Measurements from ENCODE around the gene FCER1G.
A peak's percentile ranks its signal among the peaks of the same experiment; 100 is the strongest.
"Not testable (repeated sequence)": the region's sequence is repeated elsewhere in the genome, so short reads cannot be mapped to it uniquely, and the experiment has no call there.

The FCER1G gene

DNA sequence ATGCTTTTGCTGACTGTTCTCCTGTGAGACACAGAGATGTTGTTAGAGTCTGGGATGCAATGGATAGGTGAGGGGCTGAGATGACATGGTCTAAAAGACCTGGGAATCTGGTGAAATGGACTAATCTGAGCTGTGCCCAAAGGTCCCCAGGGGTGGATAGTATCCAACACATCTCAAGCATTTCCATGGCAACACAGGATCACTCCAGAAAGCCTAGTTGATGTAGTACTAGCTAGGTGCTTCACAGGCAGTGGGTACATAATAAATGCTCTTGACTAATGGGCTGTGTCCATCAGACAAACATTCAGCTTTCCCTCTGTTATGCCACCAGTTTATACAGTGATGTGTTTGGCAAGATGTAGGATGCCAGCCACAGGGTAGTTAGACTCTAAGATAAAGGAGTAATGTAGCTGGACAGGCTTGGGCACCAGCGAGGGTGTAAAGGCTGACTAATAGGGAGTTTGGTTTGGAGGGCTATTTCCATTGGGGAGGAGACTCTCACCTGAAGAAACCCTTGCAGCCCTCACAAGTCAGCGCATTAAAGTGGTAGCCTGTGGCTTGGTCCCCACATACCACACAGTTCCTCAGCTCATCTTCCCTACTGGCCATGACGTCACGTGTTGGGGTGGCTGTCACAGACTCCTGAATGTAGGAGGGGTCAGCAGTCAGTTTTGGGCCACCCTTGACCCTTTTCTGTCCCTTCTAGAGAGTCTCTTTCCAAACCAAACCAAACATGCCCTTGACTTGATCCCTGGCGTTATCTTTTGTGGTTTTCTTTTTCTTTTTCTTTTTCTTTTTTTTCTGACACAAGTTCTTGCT is 21.1 kb downstream of the FCER1G start:
- DNase-seq: no peak

DNA sequence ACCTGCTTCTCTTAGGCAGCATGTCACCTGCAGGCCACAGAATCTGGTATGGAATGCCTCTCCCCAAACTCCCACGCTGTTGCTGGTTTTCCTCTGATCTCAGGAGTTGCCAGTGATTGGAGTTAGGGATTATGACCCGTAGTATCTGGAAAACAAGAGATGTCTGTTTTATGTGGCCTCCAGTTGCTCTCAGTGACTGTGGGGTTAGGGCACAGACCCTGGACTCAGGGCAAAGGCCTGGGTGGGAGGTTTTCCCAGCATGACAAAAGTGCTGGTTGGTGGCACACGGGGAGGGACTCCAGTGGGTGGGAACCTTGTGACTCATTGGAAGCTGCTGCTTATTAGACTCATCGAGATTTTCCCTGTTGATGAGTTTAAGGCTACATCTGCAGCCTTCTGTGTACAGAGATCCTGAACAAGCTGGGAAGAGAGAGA is 23.0 kb downstream of the FCER1G start, which contains the start of gene NR1I3:
TSS of gene NR1I3 (minus strand) at position 165 of the 435 bp plus-strand sequence. CDS start 1,638 bp downstream, outside the sequence.
- DNase-seq: no peak

DNA sequence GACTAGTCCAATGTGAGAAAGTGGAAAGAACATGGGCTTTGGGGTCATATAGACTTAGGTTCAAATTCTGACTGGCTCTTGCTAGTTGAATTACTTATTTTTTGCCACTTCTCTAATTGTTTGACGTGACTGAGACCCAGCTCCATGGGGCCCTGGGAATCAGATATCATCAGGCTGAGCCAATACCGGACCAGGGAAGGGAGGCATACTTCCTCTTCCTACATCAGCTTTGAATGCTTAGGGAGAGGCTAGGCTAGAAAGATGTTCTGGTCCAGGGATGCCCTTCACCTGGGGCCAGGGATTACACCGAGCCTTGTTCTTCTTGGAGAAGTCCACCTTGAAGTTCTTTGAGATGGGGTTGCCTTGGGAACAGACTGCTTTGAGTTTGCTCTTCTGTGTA is 26.6 kb downstream of the FCER1G start:
- peak; percentile 23 for DNase-seq

DNA sequence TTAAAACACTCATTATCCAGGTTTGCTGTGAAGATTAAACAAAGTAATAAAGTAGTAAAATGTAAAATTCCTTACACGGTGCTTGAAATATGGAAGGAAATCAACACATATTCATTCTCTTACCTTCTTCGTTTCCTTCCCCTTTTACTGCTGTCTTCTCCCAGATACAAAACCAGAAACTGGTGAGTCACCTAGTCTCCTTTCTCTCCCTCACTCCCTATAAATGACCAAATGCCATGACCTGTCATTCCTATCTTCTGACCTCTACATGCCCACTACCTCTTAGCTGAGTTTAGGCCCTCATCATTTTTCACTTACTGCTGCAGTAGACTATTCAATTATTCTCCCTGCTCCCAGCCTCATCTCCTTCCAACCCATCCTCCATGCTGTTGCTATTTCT is 27.2 kb downstream of the FCER1G start:
- no peak for DNase-seq

DNA sequence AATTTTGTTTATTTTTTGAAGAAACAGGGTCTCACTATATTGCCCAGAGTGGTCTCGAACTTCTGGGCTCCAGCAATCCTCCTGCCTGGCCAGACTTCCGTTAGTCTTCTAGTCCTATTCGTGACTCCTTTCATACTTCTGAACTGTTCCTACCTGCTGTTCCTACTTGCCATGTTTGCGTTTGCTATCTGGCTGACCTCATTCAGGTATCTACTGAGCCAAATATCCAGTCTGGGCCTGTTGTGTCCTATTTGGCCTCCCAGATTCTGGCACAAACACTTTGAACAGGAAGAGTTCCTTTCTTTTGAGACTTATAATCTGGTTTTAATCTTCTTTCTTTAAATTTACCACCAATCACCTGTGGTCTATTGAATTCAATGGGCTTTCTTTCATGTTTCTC is 29.8 kb downstream of the FCER1G start:
- no peak for DNase-seq

DNA sequence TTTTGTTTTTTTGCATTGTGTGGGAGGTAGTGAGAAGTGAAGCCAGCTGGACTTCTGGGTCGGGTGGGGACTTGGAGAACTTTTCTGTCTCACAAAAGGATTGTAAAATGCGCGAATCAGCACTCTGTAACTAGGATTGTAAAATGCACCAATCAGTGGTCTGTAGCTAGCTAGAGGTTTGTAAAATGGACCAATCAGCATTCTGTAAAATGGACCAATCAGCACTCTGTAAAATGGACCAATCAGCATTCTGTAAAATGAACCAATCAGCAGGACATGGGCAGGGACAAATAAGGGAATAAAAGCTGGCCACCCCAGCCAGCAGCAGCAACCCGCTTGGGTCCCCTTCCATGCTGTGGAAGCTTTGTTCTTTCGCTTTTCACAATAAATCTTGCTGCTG is 35.0 kb downstream of the FCER1G start:
- not testable (repeated sequence) for DNase-seq

DNA sequence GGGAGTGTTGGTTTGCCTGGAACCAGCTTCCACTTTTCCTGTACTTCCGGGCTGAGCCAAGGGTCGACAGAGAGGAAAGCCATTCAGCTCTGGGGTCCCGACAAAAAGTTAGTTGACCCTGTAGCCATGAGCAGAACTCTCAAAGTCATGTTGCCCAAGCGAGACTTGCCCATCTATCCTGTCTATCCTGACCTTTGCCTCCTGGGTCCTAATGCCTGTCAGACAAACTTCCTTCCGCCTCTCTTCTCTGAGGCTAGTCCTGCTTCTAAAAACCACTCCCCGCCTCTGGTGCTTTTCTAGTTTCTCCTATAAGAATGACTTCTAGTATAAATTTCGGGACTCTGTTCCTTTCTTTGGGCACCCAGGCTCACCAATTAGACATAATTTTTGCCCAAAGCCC is 35.7 kb downstream of the FCER1G start:
- no peak for DNase-seq

DNA sequence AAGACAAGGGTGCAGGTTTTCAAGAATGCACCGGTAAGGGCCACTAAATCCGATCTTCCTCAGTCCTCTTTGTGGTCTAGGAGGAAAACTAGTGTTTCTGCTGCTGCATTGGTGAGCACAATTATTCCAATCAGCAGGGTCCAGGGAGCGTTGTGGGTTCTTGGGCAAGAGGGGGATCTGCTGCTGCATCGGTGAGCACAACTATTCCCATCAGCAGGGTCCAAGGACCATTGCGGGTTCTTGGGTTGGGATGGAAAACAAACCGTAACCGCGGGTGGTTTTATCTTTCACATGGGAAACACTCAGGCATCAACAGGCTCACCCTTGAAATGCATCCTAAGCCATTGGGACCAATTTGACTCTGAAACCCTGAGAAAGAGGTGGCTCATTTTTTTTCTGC is 36.5 kb downstream of the FCER1G start:
- no peak for DNase-seq

DNA sequence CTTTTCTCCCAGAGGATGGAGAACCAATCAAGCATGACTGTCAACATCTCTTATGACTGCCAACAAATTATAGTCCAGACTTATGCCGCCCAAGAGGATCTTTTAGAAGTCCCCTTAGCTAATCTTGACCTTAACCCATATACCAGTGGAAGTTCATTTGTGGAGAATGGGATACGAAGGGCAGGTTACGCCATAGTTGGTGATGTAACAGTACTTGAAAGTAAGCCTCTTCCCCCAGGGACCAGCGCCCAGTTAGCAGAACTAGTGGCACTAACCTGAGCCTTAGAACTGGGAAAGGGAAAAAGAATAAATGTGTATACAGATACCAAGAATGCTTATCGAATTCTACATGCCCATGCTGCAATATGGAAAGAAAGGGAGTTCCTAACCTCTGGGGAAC is 40.2 kb downstream of the FCER1G start:
- peak; percentile 18 for DNase-seq

DNA sequence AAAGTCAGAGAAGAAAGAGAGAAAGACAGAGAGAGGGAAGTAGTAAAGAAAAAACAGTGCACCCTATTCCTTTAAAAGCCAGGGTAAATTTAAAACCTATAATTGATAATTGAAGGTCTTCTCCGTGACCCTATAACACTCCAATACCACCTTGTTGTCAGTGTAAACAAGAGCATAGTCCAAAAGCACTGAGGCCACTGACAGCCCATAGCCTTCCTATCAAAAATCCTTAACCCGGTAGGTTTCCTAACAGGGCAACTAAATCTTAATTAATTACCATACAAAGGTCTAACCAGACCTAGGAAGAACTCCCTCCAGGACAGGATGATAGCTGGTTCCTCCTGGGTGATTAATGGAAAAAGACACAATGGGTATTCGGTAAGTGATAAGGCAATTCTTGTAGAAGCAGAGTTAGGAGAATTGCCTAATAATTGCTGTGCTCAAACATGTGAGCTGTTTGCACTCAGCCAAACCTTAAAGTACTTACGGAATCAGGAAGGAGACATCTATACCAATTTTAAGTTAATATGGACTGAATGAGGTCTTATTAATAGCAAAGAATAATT is 40.9 kb downstream of the FCER1G start:
- not testable (repeated sequence) for DNase-seq

DNA sequence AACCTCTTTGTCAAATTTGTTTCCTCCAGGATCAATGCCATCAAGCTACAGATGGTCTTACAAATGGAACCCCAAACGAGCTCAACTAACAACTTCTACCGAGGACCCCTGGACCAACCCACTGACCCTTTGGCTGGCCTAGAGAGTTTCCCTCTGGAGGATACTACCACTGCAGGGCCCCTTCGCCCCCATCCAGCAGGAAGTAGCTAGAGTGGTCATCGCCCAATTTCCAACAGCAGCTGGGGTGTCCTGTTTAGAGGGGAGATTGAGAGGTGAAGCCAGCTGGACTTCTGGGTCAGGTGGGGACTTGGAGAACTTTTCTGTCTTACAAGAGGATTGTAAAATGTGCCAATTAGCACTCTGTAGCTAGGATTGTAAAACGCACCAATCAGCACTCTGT is 42.0 kb downstream of the FCER1G start:
- not testable (repeated sequence) for DNase-seq

DNA sequence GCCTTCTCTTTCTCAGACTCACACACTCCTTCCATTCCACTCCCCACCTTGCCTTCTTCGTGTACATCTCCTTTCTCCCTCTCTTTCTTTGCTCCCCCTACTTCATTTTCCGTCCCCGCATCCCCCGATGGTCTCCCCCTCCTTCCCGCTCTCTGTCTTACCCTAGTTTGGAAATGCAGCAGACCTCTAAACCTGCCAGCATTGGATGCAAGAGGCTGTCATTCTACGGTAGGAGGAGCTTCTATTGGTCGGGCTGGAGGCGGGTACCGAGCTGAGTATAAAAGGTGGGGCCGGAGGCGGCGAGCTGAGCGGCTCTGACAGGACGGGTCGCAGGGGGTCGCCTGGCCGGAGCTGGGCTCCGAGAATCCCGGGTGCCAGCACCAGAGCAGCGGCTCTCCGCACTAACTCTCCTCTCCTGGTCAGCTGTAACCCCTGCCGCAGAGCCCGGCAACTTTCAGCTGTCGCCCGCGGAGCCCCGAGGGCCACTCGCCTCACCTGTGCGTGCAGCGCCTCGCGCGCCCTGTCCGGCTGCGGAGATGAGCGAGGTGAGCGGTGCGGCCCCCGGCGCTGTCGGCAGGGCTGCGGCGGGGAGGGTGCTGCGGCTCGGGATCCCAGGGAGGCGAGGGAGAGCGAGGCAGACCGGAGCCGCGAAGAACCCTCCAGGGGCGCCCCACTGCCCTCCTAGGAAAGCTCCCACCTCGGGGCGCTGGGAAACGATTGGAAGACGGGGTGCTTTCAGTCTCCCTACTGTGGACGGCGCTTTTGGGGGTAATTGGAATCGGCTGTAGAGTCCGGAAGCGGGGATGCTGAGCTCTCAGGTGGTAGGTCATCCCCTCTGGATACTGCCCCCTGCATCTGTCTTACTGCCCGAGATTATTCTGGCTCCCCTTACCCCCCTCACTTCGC is 43.6 kb downstream of the FCER1G start, which contains the start of gene PCP4L1:
TSS of gene PCP4L1 (plus strand) at position 307 of the 906 bp plus-strand sequence. CDS start at position 537, 230 bp downstream.
- peak; percentile 49 for DNase-seq

DNA sequence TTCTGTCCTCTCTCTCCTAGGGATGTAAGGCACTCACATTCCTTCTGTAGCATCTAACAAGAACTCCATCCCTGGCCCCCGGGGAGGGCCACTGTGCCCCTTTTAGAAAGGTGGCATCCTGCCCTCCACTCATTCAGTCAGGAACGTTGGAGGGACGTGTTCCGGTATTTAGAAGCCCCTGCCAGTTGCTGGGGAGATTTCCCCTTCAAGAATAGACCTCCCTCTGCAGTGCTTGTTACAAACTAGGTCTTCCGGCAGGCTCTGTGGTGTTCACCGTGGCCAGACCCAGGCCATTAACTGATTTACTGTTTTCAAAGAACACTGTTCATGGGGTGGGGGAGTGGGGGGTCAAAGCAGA is 44.2 kb downstream of the FCER1G start:
- no peak for DNase-seq

DNA sequence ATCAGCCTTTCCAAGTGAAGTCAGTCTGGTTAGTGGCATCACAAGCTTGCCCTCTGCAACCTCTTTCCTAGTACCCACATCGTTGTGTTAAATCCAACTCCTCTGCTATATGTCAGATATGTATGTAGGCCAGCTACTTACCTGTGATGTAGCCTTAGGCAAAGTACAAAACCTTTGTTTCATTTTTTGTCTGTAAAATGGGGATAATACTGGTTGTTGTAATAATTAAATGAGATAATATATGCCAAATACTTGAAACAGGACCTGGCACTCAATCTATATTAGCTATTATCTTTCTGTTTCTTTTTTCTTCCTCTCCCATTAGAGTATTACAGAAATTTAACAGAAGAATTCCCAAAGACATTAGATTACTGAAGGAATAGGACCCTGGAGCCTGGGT is 44.7 kb downstream of the FCER1G start:
- no peak for DNase-seq

DNA sequence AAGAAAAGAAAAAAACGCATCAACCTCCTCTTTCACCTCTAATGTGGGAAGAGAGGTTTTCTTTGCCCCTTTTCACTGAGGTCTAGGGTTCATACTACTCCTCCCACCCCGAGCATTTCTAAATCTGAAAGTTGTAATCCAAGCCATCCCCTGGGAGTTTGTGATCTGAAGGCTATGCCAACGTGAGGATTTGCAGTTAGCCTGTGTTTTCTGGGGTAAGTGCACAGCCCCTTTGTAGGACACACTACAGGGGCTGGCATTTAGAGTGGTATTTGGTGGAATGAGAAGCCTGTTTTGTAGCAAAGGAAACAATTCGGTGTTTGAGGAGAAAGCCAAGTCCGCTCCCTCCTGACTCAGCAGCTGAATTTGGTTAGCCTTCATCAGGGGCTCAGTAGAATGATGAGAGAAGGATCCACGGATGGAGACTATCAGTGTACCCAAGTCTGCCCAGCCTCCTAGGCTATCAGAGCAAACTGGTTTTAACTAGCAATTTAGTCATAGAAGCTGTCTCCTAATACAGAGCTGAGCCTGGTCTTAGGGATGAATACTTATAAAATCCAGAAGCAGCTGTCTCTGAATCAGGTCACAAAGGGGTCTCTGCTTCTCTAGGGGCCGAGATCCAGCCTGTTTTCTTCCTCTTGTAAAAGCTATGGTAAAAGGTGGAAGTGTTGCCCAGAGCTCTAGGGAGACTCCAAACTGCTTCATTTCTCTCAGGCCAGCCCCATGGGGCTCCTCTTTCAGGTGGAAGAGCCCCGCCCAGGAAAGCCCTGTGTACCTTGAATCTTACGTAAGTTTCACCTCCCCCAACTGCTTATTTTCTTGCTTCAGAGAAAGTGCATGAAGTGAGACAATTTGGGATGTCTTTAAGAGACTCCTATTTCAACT is 45.5 kb downstream of the FCER1G start:
- no peak for DNase-seq

DNA sequence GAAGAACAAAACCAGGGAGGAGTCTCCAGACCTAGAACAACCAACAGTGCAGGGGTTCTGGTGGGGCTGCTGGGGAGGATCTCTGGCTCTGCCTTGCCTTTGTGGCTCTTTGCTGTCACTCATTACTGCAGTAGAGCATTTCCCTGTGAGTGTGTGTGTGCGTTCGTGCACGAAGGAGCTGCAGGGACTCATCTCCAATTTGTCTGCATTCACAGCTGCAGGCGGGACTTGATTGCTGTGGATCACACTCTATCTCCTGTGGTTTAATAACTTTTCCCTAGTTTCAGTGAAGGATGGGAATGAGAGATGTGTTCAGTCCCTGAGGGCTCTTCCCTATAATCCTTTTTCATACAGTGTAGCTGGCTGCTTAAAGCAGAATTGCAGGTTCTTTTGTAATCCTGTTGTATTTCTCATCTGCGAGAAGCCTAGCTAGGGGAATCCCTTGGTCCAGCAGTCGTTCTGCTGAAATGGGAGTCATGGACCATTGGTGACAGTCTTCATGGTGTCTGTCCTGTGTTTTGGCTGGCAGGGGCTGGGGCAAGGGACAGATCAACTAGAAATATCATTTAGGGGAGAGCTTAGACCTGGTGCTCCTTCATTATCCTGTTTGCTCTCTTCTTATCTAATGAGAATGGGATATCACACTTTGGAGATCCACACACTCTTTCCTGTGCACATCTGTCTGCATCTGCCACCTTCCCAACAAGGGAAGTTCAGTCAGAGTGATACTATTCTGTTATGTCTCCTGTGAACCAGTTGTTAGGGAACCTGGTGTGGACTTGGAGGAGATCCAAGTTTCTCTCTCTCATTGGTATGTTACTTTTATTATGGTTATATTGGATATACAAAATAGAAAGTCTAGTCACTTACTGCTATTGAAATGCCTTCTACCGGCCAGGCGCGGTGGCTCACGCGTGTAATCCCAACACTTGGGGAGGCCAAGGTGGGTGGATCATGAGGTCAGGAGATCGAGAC is 46.5 kb downstream of the FCER1G start:
- peak; percentile 12 for DNase-seq

DNA sequence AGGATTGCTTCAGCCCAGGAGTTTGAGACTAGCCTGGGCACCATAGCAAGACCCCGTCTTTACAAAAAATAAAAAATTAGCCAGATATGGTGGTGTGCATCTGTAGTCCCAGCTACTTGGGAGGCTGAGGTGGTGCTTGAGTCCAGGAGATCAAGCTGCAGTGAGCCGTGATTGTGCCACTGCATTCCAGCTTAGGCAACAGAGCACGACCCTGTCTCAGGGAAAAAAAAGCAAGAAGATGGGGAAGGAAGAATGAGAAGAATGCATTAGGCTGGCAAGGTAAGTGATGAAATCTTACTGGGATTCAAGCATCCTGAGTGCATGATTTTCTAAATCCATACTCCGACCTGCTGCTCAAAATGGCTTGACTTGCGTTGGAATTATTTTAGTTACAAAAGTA is 50.2 kb downstream of the FCER1G start:
- no peak for DNase-seq

DNA sequence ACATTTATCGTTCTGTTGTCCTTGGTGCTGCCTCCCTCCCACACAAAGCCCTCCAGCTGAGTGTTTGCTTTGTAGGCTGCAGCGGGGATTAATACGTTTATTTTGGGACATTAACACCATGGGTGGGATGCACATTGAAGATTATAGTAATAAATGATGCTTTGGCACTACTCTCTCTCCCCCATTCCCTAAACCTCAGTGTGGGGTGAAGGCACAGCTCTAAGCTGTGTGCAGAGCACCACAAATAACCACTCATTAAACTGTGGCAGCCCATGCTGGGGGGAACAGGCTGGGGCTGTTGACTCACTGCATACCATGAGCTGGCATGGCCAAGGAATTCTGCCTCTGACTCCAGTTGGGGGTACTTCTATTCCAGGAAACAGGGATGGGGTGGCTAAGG is 51.1 kb downstream of the FCER1G start:
- DNase-seq: no peak

DNA sequence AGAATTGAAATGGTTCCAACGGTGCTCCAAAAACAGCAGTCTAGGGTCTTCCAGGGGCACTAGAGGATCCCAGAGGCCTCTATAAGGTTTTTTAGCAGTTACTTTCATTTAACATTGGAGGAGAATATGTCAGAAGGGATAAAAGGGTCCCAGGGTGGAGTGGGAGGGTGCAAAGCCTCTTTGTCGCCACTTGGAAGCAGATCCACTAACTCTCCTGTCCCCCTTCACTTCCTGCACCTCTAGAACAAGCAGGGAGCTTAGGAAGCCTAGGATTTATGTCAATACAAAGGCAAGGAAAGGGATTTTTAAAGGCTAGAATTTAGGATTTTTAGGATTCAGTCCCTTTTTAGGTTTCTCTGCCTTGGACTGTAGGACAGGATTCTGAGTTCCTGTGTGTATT is 51.7 kb downstream of the FCER1G start:
- no peak for DNase-seq

DNA sequence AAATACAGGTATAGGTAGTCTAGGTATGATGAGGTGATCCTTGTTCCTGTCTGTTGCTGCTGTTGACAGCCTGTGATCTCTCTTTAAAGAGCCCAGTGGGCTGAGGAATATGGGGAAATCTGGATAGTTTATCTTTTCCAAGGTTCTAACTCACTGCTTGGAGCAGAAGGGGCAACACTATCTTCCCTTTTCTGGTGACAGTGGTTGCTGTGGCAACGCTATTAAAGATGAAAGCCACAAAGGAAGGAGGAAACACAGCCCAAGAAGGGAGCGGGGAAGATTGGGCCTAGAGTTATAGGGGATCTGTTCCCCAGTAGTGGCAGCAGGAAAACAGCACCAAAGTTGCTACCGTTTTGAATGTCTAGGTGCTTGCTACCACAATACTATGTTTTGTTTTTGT is 52.2 kb downstream of the FCER1G start:
- peak; percentile 41 for DNase-seq

Measured in inflammatory macrophage treated with lipopolysaccharide for 4 hours (primary cell).